Peyer's patch (tissue), 4 donors: ENCODE measurements around the gene SCFD2.
"Not testable (repeated sequence)": the region's sequence is repeated elsewhere in the genome, so short reads cannot be mapped to it uniquely, and the experiment has no call there.

ENCODE experiments used
- CTCF ChIP-seq, 6 experiments: fragments of 450-650 bp in 4 of 6; fragments of 200-600 bp in 2 of 6; sonication (generic) in 1 of 6; IDR thresholded peaks; one replicate each; pipeline ENCODE4 v1.5.1; 2017 to 2019; ENCODE audit warnings: antibody characterized with exemption in 6 of 6, mild to moderate bottlenecking in 3 of 6, moderate library complexity in 1 of 6
- POLR2A ChIP-seq, 2 donors: fragments of 450-650 bp; IDR thresholded peaks; one replicate each; pipeline ENCODE4 v1.5.1; 2017; ENCODE audit warnings: antibody characterized with exemption in 2 of 2, mild to moderate bottlenecking in 2 of 2, moderate library complexity in 2 of 2

GRCh38 chr4:53219148-53219547 lies 146.7 kb downstream of the SCFD2 start:
- TF ChIP-seq CTCF, POLR2A (IDR thresholded peaks at IDR 0.05): not testable (repeated sequence)
